GM19463 (cell line): Measurements from ENCODE around the gene TUBB6.

ENCODE experiments used
- ATAC-seq: cut with Tn5 transposase; IDR thresholded peaks from one replicate; pipeline ENCODE4 v1.9.1; 2021; ENCODE audit warnings: mild to moderate bottlenecking, moderate library complexity; ENCODE audit not compliant: unreplicated experiment

TUBB6 gene

GRCh38 chr18:12307701-12308385 lies at the start of gene TUBB6:
Gene TUBB6 (plus strand): TSS chr18:12308241. CDS start chr18:12308293, 52 bp downstream.
- peak; percentile 67 for ATAC-seq

- no peak for ATAC-seq
Measured at GRCh38 chr18:12258719-12259705, 49.0 kb upstream of the TUBB6 start.

GRCh38 chr18:12262748-12263147 lies 45.3 kb upstream of the TUBB6 start:
- no peak for ATAC-seq

DNA sequence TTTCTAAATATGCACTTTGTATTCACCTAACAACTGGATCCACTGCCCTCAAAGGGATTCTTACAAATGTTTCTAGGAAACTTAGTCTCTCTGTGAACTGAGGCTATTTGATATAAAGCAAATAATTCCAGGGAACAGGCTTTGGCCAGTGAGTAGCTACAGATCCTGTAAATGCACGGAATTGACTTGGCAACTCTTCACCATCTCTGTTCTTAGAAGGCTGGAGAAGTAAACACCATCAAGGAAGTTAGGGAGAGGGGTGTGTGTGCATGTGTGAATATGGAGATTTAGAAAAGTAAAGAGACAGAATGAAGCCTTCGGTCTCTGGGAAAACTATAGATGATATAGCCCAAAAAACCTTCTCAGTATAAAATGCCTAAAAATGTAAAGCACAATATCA lies 43.2 kb upstream of the TUBB6 start:
- no peak for ATAC-seq

DNA sequence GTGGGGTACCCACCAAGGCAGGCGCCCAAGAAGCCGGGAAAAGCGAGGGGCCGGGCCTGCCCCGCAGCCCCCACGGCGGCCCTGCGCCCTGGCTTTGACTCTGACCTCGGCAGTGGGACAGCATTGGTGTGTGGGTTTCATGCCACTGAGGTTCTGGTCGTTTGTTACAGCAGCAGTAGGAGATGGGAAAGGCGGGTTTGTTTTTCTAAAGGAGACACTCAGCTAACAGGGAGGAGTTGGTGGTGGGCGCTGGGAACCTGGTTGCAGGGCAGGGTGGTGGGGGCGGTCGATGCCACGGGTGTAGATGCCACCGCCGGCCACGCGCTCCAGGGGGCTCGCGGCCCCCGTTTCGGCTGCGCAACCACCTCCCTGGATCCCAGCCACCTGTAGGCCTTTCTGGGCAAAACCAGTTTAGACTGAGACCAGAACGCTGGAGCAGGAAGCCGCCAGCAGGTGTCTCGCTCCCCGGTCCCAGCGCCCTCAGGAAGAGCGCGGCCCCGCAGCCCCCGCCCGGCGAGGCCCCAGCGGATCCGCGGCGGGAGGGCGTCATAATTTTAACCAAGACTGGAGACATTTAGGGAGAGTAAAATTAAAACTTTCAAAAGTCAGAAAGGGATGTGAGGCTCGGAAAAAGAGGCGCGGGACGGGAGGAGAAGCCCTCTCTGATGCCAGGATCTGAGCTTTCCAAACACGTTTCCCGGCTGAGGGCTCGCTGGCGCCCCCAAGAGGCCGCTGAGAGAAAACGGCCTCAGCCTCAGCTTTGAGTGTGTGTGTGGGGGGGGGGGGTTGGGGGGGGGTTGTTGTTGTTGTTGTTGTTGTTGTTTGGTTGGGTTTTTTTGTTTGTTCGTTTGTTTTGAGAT lies 36.4 kb upstream of the TUBB6 start:
- no peak for ATAC-seq

- ATAC-seq = no peak
Measured at GRCh38 chr18:12274793-12275192, 33.2 kb upstream of the TUBB6 start.

GRCh38 chr18:12276736-12277554 lies 31.1 kb upstream of the TUBB6 start:
- no peak for ATAC-seq

DNA sequence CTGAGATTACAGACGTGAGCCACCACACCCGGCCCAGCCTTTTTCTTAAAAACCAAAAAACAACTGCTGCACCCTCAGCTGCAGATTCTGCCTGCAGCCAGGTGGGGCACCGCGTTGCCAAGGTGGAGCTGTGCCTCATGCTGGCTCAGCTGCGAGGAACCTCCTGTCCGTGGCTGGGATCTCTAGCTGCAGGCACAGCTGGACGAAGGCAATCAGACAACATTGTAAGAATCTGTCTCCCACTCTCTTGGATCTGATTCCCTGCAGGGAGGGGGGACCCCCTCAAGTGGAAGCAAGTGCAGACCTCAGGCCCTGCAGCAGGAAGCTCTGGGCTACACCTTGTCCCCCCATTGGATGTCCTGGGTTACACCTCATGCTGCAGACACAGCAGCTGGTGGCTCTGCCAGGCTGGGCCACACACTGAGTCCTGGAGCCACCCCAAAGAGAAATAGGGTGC lies 29.8 kb upstream of the TUBB6 start:
- no peak for ATAC-seq

DNA sequence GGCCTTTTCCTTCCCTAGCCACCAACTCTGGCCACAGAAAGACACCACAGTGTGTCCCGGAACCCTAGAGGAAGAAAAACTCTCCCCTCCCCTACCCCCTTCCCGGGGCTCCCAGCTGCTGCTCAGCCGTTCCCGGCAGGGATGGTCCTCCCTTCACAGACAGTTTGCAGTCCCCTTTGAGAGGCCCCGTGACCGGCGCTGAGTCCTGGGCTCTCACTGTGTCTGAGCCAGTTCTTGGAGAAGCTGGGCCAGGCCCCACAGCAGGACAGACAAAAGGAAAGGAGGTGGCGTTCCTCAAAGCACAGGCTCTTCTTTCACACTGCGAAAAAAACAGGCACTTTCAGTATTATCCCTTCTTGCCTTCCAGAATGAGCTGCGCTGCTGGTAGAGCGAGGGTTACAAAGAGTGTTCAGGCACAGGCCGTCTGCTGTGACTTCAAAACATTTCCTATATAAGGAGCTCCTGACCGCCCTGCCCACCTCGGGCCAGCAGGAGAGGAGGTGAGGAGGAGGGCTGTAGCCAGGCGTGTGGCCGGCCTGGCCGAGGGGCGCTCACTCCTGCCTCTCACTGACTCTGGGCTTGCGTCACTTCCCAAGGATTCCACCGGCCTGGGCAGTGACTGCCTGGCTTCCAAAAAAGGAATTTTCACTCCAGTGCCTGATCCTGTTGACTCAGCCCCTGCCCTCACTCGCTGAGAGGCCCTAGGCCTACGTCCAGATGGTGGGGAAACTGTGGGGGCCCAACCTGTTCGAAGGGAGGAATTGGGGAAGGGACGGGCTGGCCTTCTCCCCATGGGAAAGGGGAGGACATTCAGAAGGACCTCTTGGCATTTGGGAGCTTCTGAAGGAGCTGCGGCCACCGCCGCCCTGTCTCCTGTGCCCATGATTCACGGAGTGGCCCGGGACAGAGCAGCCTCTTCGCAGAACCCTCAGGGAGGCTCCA lies 29.0 kb upstream of the TUBB6 start:
- no peak for ATAC-seq

DNA sequence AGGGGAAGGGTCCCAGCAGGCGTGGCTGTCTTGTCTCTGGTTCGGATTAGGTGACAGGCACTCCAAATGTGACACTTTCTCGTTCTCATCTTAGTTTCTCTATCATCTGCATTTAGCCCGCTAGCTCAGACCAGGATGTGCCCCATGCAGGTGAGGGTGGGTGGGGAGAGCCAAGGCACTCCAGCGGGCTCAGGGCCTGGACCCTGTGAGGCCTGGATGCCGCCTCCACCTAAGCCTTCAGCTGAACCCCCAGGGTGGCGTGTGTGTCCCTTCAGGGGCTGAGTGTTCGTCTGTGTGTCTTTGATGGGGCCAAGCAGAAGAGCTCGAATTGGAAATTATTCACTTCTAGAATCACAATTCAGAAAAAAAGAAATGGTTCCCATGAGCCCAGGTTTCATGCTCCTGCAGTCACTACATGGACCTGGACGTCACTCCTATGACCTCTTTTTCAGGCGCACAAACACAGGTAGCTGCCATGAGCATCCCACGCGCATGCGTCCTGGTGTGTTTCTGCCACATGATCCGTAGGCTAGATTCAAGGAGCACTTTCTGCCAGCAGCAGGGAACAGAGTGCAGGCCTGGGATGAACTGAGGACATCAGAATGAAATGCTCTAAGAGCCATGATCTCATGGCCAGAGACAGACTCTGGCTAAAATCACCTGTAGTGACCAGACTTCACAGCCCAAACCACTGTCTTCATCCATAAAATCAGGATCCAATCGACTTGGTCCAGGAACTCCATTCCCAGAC lies 28.1 kb upstream of the TUBB6 start:
- ATAC-seq = no peak

- ATAC-seq = no peak
Measured at GRCh38 chr18:12281861-12282260, 26.2 kb upstream of the TUBB6 start.

DNA sequence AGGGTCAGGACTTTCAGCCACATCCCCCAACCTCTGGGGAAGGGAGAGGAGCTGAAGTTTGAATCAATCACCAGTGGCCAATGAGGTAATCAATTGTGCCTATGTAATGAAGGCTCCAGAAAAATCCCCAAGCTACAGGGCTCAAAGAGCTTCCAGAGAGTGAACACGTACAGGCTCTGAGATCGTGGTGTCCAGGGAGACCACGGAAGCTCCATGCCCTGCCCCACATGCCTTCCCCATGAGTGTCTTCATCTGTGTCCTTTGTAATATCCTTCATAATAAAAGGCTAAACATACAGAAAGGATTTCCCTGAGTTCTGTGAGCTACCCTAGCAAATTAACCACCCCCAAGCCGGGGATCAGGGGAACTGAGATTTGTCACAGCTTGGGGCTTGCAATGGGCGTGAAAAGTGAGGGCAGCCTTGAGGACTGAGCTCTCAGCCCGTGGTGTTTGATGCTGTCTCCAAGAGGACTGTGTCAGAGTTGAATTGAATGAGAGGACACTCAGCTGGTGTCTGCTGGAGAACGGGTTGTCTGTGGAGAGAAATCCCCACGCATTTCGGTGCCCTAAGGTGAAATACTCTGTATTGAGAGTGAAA lies 25.5 kb upstream of the TUBB6 start:
- ATAC-seq = no peak

DNA sequence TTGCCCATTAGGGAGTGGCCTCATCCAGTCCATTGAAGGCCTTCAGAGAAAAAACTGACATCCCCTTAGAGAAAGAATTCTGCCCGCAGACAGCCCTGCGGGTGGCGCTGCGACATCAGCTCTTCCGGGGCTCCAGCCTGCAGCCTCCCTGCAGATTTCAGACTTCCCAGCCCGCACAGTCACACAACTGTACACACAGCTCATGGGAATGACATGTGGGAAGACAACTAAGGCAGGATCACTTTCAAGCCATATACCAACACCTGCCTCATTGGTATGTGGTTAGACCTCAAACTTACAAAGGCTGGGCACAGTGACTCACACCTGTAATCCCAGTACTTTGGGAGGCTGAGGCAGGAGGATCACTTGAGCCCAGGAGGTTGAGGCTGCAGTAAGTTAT lies 24.8 kb upstream of the TUBB6 start:
- no peak for ATAC-seq

DNA sequence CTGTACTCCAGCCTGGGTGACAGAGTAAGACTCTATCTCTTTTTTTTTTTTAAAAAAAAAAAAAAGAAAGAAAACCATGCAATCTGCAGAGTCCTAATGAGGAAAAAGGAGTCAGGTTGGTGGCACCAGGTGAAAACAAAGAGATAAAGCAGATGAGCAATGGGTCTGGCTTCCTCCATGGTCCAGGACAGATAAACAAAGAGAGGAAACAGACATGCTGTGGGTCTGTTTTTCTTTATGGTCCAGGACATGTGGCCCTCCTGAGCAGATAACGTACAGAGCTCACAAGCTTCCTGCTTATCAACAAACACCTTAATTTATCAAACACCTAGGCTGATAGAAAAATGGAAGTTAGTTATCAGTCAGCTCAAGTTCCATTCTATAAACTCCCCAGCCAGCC lies 24.4 kb upstream of the TUBB6 start:
- no peak for ATAC-seq

GRCh38 chr18:12287131-12287681 lies 20.8 kb upstream of the TUBB6 start:
- no peak for ATAC-seq

DNA sequence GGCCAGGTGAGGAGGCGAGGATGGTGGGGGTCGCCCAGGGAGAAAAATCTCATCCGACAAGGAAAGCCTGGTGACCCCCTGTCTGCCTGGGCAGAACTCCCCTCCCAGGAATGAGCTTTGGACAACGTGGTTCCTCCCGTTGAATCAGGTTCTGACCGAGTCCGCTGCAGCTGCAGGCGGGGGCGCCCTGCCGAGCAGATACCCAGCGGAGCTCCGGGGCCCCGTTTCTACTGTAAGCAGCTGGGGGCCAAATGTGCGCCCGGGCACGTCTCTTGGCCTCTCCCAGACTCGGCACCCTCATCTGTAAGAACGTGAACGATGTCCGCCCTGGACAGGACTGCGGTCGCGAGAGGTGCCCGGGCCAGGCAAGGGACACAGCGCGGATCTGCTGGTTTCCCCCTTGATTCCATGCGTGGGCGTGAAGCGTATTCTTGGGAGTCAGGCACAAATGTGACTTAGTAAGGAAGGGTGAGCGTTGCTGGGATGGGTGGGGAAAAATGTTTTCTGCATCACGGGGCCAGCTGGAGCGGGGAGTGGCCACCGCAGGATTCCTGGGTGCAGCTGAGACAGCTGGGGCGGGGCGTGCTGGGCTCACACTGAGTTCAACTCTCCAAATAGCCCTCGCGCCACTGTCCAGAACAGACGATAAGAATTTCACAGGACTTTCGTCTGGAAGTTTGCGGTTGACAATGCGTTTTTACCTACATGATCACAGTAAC lies 20.2 kb upstream of the TUBB6 start:
- no peak for ATAC-seq

GRCh38 chr18:12288403-12288755 lies 19.7 kb upstream of the TUBB6 start:
- ATAC-seq = no peak
